GM19238 (cell line): ENCODE data around the gene ZNF552.
"Not testable (repeated sequence)": the region's sequence is repeated elsewhere in the genome, so short reads cannot be mapped to it uniquely, and the experiment has no call there.

Experiments
- DNase-seq: peaks from one replicate; pipeline ENCODE4 v3.0.0; 2011; ENCODE audit warnings: low spot score; ENCODE audit not compliant: insufficient read length

Gene ZNF552

DNA sequence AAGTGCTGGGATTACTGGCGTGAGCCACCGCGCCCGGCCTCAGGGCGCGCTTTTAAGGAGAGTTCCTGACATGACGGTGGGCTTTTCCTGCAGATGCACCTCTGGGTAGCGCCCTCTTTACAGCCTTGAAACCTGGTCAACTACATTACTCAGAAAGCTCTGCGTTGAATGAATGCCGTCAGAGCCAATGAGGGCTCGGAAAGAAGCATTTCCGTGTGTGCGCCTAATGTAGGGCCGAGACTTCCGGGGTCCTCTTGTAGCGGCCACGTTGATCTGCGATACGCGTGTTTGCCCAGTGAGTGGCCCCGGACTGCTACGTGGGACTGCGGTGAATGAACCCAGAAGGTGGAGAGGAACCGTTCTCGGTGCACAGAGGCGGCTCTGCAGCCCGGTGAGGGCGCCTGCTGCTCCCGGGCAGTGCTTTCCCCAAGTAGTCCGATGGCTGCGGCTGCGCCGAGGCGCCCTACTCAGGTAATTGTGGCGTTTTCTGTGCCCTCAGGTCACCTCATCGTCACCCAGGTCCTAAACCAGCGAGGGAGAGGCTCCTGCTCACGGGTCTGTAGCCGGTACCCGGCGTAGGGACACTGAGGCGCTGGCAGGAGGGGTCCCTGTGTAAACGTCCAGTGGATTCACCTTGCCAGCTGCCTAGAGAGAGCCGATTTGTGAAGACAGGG, 4.9 kb upstream of the ZNF552 start:
- DNase-seq, result peak; percentile 87

DNA sequence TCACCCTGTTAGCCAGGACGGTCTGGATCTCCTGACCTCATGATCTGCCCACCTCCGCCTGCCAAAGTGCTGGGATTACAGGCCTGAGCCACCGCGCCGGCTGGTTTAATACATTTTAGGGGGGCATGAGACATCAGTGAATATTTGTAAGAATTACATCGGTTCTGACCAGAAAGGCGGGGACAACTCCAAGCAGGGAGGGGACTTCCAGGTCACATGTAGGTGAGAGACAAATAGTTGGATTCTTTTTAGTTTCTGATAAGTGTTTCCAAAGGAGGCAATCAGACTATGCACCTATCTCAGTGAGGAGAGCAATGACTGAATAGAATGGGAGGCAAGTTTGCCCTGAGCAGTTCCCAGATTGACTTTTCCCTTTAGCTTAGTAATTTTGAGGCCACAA, 3.7 kb upstream of the ZNF552 start:
- DNase-seq, result no peak

DNA sequence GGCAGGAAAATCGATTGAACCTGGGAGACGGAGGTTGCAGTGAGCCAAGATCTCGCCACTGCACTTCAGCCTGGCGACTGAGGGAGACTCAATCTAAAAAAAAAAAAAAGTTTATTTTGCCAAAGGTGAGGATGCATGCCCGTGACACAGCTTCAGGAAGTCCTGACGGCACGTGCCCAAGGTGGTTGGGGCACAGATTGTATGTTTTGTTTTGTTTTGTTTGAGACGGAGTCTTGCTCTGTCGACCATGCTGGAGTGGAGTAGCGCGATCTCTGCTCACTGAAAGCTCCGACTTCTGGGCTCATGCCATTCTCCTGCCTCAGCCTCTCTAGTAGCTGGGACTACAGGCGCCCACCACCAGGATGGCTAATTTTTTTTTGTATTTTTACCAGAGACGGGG, 3.3 kb upstream of the ZNF552 start:
- DNase-seq, result no peak

DNA sequence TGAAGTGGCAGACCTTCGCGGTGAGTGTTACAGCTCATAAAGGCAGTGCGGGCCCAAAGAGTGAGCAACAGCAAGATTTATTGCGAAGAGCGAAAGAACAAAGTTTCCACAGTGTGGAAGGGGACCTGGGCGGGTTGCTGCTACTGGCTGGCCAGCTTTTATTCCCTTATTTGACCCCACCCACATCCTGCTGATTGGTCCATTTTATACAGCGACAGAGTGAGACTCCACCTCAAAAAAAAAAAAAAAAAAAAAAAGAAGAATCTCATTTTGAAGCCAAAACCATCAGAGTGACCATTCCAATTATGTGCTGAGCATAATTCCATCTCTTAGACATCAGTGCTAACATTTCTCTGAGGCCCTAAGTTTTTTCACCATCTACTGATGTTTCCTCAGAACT, 1.9 kb upstream of the ZNF552 start:
- no peak for DNase-seq

DNA sequence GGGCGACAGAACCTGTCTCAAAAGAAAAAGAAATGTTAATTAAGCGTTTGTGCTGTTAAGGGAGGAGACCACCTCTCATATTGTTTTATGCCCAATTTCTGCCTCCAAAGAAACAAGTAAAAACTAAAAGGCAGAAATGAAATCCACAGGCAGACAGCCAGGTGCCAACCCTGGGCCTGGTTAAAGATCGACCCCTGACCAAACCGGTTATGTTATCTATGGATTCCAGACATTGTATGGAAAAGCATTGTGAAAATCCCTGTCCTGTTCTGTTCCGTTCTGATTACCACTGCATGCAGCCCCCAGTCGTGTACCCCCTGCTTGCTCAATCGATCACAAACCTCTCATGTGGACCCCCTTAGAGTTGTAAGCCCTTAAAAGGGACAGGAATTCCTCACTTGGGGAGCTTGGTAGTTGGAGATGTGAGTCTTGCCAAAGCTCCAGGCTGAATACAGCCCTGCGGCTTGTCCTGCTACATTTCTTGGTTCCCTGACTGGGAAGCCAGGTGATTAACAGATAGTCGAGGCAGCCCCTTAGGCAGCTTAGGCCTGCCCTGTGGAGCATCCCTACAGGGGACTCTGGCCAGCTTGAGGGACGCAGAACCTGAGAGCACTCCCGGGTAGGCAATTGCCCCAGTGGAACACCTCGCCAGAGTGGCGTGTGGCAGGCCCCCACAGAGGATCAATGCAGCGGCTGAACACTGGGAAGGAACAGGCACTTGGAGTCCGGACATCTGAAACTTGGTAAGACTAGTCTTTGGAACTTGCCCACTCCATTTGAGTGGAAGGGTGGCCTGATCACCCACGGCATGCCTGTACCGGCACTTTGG, 748 bp upstream of the ZNF552 start:
- no peak for DNase-seq

DNA sequence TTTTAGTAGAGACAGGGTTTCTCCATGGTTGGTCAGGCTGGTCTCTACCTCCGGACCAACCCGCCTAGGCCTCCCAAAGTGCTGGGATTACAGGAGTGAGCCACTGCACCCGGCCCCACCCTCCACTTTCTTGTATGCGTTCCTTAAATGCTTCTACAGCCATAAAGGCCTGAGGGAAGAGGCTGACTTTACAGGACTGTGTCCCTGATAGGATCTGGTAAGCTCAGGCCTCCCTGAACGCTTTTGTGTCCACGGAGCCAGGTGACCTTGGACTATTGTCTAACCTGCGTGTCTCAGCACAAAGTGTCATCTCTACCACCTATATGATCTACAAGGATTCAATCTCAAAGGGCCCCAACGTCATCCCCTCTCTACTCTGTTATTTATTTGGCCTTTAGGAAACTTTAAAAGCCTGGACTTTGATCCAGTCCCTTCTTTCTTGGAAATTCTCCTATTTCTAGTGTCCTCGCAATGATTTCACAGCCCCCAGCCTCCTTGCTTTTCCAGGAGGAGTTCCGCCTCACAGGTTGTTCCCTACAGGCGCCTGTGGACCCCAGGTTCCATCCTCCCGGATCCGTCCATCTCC, 701 bp downstream of the ZNF552 start:
- no peak for DNase-seq

DNA sequence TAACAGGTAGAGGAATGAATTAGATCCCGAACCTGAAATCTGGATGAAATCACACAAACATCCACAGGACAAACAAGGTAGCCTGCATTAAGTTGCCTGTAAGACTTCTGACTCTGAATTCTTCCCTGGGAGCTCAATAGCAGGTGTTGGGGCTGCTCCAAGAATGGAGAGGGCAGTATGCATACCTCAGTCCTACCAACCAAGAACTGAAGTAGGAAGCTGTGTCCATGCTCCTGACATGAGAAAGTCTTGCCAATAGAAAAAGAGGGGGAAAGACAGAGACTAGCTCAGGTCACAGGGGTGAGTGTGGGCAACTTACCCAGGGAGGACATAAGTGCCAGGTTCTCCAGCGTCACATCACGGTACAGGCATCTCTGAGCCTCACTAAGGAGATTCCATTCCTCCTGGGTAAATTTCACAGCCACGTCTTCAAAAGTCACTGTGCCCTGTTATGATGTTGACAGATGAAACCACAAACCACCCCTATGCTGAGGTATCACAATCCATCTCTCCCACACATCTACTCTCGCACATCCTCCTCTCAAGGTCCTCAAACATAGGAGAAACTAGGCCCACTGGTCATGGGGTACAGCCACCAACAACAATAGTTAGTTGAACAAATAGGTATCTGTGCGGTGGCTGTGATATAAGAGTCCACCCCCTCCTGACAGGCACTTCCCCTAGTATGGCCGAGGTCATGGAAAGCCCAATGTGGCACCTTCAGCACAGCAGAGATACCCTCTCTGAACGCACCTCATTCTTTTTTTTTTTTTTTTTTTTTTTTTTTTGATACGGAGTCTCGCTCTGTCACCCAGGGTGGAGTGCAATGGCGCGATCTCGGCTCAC, 1.5 kb downstream of the ZNF552 start:
- DNase-seq, result not testable (repeated sequence)

DNA sequence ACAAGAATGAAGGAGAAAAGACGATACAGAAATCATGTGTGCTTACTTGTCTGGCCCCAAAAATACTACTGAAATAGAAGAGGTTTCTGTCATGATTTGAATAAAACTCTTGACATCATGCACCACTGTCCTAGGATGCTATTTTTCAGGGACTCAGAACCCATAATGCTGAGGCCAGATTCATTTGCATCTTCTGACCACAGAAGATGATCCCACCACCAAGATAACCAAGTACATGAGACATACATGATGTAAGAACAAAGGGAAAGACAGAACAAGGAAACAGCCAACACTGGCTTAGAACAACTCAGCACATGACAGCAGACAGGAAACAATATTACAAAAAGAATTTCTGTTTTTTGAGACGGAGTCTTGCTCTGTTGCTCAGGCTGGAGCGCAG, 2.5 kb downstream of the ZNF552 start:
- DNase-seq, result no peak

DNA sequence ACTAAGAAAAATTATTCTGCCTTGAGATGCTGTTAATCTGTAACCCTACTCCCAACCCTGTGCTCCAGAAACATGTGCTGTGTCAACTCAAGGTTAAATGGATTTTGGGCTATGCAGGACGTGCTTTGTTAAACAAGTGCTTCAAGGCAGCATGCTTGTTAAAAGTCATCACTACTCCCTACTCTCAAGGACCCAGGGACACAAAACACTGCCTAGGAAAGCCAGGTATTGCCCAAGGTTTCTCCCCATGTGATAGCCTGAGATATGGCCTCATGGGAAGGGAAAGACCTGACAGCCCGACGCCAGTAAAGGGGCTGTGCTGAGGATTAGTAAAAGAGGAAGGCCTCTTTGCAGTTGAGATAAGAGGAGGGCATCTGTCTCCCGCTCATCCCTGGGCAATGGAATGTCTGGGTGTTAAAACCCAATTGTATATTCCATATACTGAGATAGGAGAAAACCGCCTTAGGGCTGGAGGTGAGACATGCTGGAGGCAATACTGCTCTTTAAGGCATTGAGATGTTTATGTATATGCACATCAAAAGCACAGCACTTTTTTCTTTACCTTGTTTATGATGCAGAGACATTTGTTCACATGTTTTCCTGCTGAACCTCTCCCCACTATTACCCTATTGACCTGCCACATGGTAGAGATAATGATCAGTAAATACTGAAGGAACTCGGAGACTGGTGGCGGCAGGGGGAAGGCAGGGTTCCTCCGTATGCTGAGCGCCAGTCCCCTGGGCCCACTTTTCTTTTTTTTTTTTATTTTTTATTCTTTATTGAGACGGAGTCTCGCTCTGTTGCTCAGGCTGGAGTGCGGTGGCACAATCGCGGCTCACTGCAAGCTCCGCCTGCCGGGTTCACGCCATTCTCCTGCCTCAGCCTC, 4.1 kb downstream of the ZNF552 start:
- not testable (repeated sequence) for DNase-seq

DNA sequence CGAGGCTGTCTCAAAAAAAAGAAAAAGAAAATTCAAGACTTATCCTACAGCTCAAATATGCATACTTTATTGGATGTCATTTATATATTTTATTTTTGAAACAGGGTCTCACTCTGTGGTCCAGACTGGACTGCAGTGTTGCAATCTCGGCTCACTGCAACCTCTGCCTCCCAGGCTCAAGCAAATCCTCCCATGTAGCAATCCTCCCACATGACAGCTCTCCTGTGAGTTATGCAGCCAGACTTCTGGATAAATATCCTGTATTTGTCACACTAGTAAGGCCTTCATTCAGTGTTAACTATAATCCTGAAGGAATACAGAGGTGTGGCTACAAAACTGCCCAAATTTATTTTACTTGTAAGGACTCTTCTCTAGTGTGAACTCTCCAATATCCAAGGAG, 7.2 kb downstream of the ZNF552 start:
- no peak for DNase-seq

DNA sequence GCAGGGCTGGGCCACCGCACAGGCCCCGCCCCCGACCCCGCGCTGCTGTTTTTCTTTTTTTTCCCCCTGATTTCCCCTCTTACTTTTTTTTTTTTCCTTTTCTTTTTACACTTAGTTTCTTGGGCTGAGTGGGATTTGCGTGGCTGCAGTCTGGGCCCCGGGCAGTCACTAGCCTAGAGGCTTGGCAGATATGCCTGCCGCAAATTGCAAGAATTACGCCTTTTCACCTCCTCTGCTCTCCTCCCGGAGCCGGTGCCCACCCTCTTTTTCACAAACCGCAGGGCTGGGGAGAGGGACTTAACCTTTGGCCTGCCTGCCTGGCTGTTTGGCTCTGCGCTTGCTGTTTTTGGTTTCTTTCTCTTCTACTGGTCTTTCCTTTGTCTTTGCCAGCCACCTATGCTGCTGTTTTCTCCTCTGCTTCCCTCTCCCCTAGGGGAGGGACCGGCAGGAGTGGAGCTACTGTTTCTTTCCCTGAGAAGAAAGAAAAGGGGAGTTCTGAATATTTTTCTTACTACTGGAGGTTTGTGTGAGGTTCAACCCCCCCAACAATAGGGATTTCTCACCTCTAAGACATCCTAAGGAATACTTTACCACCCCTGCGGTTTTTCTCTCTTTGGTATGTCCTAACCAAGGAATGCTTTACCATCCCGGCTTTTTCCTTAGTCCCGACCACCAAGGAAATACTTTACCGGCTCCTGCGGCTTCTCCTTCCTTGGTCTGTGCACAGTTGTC, 11.0 kb downstream of the ZNF552 start:
- no peak for DNase-seq

DNA sequence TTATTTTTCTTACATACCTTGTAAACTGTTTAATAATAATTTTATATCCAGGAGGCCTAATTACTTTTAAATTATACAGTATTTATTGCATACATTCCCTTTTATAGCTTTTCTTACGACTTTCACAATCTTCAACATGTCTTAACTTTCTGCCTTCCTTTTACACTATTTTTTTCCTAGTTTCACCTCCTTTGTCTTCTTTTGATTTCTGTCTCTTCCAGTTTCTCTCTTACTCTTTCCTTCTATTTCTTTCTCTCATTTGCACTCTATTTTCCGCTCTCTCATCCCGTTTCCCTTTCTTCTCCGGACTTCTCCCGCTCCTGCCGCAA, 11.5 kb downstream of the ZNF552 start:
- no peak for DNase-seq

DNA sequence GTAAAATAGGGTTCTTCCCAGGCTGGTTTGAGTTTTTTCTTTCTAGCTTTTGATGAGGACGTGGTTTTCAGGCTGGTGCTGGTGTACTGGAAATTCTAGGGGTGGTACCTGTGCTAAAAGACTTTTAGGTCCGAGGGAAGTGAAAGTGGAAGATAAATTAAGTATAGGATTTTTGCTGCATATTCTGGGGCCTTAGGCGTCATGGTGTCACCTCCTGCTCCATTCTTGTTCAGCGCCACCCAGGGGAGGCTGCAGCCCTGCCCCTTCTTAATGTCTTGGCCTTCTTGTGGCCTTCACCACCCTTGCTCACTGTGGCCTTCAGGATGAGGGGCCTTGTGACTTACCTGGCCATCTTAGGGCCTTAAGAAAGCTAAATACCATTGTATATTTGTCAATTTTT, 12.4 kb downstream of the ZNF552 start:
- no peak for DNase-seq

DNA sequence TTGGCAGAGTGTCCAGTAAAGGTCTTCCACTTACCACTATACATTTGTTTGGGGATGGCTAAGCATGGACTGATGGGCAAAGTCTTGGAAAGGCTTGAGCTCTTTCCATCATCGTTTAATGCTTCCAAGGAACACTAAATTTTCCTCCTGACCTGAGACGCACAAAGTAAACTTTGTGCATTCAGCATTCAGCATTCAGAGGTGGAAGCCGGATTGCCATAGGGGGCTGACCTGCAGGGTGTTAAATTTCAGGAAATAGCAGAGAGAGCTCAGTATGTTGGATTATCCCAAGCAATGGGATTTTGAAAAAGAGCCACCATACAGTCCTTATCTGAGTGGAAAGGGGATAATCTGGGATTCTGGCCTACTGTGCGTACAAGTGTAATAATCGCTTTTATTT, 14.0 kb downstream of the ZNF552 start:
- no peak for DNase-seq

DNA sequence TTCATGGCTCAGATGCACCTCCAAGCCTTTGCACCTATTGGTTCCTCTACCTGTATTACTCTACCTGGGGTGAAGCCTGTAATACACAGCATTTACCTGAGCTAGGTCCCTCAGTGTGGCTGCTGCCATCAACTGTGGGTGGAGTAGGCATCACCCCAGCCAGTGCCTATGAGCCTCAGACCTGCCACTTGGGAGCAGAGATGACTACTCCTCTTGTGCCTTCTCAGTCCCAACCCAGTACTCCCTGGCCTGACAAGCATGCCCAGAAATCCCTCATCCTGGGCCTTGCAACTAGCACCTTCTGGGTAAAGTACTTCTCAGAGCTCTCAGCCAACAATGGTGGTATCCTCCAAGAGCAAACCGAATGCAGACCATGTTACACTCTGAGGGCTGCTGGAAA, 18.1 kb downstream of the ZNF552 start:
- DNase-seq, result not testable (repeated sequence)

DNA sequence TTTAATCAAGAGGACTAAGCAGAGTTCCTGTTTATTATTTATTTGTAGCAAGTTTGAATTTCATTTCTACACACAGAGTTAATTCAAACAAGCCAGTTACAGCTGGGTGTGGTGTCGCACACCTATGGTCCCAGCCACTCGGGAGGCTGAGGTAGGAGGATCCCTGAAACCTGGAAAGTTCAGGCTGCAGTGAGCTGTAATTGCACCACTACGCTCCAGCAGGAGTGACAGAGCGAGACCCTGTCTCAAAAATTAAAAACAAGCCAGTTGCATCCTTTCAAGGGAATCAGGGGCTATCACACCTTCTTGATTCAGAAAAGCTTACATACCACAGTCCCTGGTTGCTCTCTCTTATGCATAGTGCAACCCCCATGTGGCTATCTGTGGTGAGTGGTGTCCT, 25.4 kb downstream of the ZNF552 start:
- no peak for DNase-seq

DNA sequence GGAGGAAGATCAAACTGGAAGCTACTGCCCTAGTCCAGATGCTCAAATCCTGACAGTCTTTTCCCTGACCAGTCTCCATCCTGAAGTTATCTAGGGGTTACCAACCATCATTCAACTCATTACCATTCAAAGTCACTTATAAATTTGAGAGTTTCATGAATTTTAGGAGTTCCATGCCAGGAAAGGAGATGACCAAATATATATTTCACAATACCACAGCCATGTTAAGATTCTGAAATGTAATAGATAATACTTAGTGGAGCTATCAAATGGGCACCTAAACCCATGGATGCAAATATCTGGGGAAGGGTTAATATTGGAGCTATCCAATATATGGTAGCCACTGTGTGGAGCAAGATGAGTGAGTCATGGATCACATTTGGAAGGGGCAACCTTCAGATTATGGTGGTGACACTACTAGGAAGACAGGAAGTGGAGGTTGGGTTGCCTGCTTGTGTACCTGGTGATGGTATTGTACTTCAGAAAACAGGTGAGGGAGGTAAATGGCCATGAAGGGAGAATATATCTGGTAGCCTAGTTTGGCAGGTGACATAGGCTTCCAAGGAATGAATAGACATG, 26.5 kb downstream of the ZNF552 start:
- no peak for DNase-seq

DNA sequence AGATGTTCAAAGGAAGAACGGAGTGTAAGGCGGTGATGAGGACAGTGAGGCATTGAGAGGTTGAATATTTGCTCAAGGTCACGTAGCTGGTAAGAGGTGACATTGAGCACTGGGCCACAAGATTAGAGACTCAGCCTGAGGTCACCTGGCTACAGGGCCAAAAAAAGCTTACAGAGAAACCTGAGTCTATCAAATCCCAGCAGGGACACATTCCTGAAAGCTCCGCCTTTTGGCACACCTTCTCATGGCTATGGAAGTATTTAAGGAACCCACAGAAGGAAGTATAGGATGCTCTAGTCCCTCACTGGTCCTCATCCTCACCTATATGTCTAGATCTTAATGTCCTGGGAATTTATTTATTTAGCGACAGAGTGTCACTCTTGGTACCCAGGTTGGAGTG, 27.8 kb downstream of the ZNF552 start:
- no peak for DNase-seq

DNA sequence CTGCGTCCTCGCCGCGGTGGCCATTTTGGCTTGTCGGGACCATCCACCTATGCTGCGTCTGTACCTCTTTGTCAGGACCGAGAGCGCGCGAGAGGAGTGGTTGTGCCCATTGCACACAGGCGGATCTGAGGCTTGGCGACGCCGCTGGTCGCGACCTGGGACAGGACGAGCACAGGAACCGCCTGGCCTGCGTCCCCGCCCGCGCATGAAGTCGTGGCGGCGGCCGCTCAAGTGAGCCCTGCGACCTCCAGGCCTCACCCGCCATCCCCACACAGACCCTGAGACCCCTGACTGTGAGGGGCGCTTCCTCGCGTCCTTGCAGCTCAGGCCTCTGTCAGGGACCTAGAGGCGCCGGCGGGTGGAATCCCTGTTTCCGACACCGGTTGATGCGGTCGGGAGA, 28.4 kb downstream of the ZNF552 start:
- no peak for DNase-seq
